Activated T-cell treated with anti-CD3 and anti-CD28 coated beads for 48 hours (primary cell): ENCODE data around the gene TAS2R10.
"Not testable (repeated sequence)": the region's sequence is repeated elsewhere in the genome, so short reads cannot be mapped to it uniquely, and the experiment has no call there.

ENCODE experiments used
- DNase-seq: peaks from one replicate; pipeline ENCODE4 v3.0.0-alpha.2; 2020; ENCODE audit warnings: low read depth

Gene TAS2R10, protein sequence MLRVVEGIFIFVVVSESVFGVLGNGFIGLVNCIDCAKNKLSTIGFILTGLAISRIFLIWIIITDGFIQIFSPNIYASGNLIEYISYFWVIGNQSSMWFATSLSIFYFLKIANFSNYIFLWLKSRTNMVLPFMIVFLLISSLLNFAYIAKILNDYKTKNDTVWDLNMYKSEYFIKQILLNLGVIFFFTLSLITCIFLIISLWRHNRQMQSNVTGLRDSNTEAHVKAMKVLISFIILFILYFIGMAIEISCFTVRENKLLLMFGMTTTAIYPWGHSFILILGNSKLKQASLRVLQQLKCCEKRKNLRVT

GRCh38 chr12:10826258-10826657, at the start of gene TAS2R10:
TAS2R10 (minus strand) TSS chr12:10826358; CDS start chr12:10826269, 89 bp downstream.
- DNase-seq, result no peak

- no peak for DNase-seq
Measured at GRCh38 chr12:10873378-10873777, 47.2 kb upstream of the TAS2R10 start.

DNA sequence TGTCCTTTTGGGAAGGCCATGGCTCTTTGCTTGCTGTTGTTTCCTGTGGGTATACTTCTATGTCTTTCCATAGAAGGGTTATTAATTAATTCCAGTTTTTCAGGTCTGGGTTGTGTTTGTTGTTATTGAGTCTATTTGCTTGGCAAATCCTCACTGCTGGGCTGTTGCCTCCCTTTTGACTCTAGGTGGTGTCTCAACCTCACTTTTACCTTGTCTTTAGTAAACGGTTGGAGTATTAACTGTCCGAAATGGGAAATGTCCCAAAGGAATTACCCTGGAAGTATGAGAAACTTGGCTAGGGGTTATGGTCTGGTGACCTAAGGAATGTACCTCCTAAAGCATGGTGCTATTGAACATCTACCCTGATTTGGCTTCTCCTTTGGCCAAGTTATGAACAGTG, 41.2 kb upstream of the TAS2R10 start:
- DNase-seq, result no peak

DNA sequence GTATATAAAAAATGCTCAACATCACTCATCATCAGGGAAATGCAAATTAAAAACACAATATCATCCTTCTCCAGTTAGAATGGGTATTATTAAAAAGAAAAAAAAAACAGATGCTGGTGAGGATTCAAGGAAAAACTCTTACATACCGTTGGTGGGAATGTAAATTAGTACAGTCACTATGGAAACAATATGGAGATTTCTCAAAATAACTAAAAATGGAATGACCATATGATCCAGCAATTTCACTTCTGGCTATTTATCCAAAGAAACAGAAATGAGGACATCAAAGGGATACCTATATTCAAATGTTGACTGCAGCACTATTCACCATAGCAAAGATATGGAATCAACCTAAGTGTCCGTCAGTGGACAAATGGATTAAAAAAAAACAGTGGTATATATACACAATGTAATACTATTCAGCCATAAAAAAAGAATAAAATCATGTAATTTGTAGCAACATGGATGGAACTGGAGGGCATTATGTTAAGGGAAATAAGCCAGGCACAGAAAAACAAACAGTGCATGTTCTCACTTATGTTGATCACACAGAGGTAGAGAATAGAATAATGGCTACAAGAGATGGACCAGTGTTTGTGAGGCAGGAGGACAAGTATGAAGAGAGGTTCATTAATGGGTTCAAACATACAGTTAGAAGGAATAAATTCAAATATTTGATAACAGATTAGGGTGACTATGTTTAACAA, 37.5 kb upstream of the TAS2R10 start:
- DNase-seq, result no peak

- DNase-seq, result no peak
Measured at GRCh38 chr12:10861366-10861765, 35.2 kb upstream of the TAS2R10 start.

- DNase-seq, result no peak
Measured at GRCh38 chr12:10855807-10856206, 29.6 kb upstream of the TAS2R10 start.

DNA sequence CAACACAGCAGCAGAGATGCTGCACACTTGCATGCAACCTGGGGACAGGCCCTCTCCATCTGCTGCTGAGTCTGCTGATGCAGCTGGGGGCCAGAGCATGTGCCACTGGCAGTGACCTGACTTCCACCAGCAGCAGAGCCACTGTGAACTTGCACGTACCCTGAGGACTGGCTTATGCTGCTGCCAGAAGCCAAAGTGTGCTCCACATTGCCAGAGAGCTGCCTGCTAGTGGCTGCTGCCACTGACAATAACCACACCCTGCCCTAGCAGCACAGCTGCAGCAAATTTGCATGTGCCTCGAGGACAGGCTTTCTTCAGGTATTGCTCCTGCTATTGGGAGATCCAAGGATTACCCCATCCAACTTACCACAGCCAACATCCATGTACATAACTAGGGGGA, 27.6 kb upstream of the TAS2R10 start:
- DNase-seq, result no peak

DNA sequence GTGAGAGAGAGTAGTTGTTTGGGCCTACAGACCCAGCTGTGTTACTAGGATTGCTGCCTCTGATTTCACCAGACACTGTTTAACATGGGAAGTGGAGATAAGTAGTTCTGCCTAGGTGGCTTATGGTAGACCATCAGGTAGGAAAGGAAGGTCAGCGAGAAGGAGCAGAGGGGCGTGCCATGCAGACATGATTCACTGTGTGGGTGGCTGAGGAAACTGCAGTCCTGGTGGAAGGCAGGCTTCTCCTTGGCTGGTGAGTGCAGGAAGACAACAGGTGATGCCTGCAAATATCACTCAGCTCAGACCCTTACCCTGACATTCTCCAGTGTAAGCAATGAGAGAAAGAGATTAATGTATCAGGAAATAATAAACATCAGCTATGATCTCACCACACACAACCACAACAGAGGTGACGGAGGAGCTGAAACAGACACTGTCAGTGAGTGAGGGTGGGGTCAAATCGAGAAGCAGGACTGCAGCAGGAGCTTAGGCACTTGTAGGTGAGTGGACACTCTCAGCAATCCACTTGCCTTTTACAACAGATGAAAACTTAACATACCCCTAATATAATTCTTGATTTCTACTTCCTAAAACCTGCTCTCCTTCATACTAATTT, 25.2 kb upstream of the TAS2R10 start:
- DNase-seq, result no peak

- DNase-seq, result no peak
Measured at GRCh38 chr12:10849425-10849878, 23.3 kb upstream of the TAS2R10 start, which contains the start of gene PRR4. PRR4 (minus strand) TSS chr12:10849475; CDS start chr12:10849437, 38 bp downstream.

DNA sequence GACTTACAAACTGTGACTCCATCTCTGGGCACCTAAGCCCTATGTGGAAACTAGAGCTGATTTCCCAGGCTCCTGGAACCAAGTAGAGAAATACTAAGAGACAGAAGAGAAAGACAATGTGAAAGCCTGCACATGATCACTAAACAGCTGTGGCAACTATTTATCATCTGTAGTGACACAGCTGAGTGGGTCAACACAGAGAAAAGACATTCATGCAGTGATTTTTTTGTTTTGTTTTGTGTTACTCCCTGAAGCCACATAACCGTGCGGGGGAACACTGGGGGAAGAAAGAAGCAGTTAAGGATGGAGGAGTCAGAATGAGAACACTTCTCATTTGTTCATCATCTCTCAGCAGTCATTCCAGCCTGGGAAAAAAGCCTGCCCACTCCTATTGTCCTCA, 21.6 kb upstream of the TAS2R10 start:
- no peak for DNase-seq

GRCh38 chr12:10842862-10843261, 16.7 kb upstream of the TAS2R10 start:
- DNase-seq, result no peak

- no peak for DNase-seq
Measured at GRCh38 chr12:10838461-10838860, 12.3 kb upstream of the TAS2R10 start.

- no peak for DNase-seq
Measured at GRCh38 chr12:10829994-10830393, 3.8 kb upstream of the TAS2R10 start.

DNA sequence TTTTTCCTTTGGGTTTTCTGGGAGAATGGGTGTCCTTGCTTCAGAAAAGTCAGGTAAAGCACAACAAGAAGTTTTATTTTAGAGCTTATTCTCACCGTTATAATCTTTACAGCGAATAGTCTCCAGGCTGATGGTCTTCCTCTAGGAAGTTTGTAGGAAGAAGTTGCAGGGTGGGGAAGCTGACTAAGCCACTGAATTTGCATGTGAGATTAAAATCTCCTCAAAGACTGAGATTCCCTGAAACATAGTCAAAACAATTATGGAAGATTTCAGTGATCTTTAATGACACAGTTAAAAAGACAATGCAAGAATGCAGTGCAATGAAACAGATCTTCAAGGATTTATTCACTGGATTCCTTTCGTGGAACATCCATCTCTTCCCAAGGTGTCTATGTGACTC, 1.2 kb downstream of the TAS2R10 start:
- DNase-seq, result no peak

- DNase-seq, result no peak
Measured at GRCh38 chr12:10811883-10812536, 14.1 kb downstream of the TAS2R10 start.

GRCh38 chr12:10810068-10810467, 16.1 kb downstream of the TAS2R10 start, which contains the start of gene TAS2R9:
TAS2R9 (minus strand) TSS chr12:10810168; CDS start chr12:10810075, 93 bp downstream.
- no peak for DNase-seq

DNA sequence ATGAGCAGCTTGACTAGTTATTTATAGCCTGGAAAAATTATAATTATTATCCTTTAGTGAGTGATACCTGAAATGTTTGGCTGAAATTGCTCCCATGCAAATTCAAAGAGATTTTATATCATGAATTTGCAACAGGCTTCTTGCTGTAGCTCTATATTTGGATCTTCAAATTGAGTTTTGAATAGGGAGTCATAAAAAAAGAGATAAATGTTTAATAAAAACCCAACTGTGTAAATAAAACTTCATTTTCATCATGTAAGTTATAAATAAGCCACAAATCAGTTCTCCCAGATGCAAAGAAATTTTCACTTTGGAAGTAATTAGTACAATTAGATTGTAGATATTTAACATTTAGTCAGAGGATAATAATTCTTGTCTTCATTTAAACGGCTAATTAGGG, 19.0 kb downstream of the TAS2R10 start, which contains the start of gene TAS2R8:
Gene TAS2R8 (minus strand): TSS at position 101 of the 400 bp plus-strand sequence. CDS start 306 bp downstream, outside the sequence.
- DNase-seq, result no peak

GRCh38 chr12:10802587-10802986, 23.6 kb downstream of the TAS2R10 start, which contains the start of gene TAS2R7:
TAS2R7 (minus strand) TSS chr12:10802627; CDS start chr12:10802570, 57 bp downstream.
- no peak for DNase-seq

- no peak for DNase-seq
Measured at GRCh38 chr12:10801741-10802140, 24.4 kb downstream of the TAS2R10 start.

DNA sequence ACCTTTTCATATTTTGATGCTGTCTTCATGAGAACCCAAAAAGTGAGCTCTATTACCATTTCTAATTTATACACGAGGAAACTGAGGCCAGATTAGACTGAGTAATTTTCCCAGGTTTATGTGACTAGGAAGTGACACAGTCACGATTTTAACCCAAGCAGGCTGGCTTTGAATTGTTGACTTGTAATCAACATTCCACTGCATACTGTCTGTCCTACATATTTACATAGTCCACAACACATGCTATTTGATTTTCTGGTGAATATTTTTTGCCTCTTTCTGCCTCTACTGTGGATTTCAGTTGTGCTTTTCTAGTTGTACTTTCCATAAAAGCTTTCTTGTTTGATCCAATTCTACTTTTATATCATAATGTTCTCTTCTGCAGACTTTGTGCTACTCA, 31.9 kb downstream of the TAS2R10 start:
- no peak for DNase-seq

DNA sequence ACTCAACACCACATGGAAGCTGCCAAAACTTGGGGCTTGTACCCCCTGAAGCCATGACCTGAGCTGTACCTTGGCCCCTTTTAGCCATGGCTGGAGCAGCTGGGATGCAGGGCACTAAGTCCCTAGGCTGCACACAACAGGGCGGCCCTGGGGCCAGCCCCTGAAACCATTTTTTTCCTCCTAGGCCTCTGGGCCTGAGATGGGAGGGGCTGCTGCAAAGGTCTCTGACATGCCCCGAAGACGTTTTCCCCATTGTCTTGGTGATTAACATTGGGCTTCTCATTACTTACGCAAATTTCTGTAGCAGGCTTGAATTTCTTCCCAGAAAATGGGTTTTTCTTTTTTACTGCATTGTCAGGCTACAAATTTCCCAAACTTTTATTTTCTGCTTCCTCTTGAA, 34.4 kb downstream of the TAS2R10 start:
- not testable (repeated sequence) for DNase-seq

GRCh38 chr12:10783252-10783651, 42.9 kb downstream of the TAS2R10 start:
- no peak for DNase-seq
